Measurements from ENCODE around the gene PGM2. TPM values are rescaled to one million over a fixed set of nuclear protein-coding genes. Genes with fewer than 3 reads are reported as not detected.
"Not testable (repeated sequence)": the region's sequence is repeated elsewhere in the genome, so short reads cannot be mapped to it uniquely, and the experiment has no call there.

PGM2 gene
- polyA plus RNA-seq, 1 of the 3 experiments (the other 2 are of a cell fraction) = 12.7 TPM

DNA sequence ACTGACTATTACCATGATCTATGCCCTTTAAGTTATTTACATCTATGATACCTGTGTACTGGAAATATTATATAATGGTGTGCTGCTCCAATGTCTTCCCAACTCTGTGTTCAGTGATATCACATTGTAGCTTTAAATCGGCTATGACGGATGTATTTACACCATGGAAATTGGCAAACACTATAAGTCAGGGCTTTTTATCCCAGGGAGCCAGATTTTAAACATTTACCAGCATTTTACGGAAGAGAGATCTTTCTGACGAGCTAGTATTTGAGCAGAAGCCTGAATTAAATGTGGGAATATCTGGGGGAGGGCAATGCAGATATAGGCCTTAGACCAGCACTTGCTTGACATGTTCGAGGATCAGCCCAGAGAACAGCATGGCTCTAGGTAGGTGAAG is 7.7 kb upstream of the PGM2 start:
- Histone ChIP-seq H3K4me1 (ENCODE audit: control insufficient read depth in 1 of 2, insufficient read depth in 2 of 2, low read depth in 1 of 2, low read length in 1 of 2) (no peaks in the 10 kb centered on the region; a peak in 1 of 4 replicates), H3K9ac (no peak overlapping the region), H3K79me2 (ENCODE audit: insufficient read depth) (no peaks in the 10 kb centered on the region), H3K27ac (ENCODE audit: low read depth in 2 of 2, low read length in 1 of 2) (no peak overlapping the region), H3F3A (replicated peaks; ENCODE audit: insufficient read depth) (no peaks in the 10 kb centered on the region), H3K9me2 (no peaks in the 10 kb centered on the region), H3K9me3 (no peaks in the 10 kb centered on the region), H3K4me2 (no peak overlapping the region), H3K36me3 (replicated peaks in 1 of 2; ENCODE audit: control insufficient read depth in 1 of 2, insufficient read depth in 2 of 2, low read length in 1 of 2) (no peaks in the 10 kb centered on the region), H2AFZ (ENCODE audit: low read depth) (no peak overlapping the region), H3K4me3 (ENCODE audit: low read depth in 2 of 2, low read length in 1 of 2) (no peak overlapping the region), H3K27me3 (ENCODE audit: insufficient read depth) (no peaks in the 10 kb centered on the region), H4K20me1 (ENCODE audit: insufficient read depth) (no peaks in the 10 kb centered on the region)
- TF ChIP-seq YY1 (IDR thresholded peaks at IDR 0.05; ENCODE audit: low read depth) = no peak
- TF ChIP-seq, protein P1, sequence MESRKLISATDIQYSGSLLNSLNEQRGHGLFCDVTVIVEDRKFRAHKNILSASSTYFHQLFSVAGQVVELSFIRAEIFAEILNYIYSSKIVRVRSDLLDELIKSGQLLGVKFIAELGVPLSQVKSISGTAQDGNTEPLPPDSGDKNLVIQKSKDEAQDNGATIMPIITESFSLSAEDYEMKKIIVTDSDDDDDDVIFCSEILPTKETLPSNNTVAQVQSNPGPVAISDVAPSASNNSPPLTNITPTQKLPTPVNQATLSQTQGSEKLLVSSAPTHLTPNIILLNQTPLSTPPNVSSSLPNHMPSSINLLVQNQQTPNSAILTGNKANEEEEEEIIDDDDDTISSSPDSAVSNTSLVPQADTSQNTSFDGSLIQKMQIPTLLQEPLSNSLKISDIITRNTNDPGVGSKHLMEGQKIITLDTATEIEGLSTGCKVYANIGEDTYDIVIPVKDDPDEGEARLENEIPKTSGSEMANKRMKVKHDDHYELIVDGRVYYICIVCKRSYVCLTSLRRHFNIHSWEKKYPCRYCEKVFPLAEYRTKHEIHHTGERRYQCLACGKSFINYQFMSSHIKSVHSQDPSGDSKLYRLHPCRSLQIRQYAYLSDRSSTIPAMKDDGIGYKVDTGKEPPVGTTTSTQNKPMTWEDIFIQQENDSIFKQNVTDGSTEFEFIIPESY (IDR thresholded peaks at IDR 0.05; ENCODE audit: borderline replicate concordance, low read depth) = no peak
- TF ChIP-seq ELF1 (IDR thresholded peaks at IDR 0.05) = no peak
- no peak for TF ChIP-seq FOSL2 (IDR thresholded peaks at IDR 0.05; ENCODE audit: borderline replicate concordance, low read depth)
- no peak for DNase-seq
- POLR2A ChIA-PET = no interaction called here
- CTCF ChIA-PET = interaction anchor here (1.0 kb wide), 1 partner anchor 11 kb away, joined by 3 read pairs; no protein-coding TSS in a partner anchor
- WGBS (ENCODE audit: low lambda C conversion rate) = 72% methylated on average over 5 of the region's 5 CpGs

DNA sequence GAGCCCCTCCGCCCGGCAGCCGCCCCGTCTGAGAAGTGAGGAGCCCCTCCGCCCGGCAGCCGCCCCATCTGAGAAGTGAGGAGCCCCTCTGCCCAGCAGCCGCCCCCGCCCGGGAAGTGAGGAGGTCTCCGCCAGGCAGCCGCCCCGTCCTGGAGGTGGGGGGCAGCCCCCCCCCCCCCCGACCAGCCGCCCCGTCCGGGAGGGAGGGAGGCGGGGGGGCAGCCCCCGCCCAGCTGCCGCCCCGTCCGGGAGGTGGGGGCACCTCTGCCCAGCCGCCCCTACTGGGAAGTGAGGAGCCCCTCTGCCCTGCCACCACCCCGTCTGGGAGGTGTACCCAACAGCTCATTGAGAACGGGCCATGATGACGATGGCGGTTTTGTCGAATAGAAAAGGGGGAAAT is 6.0 kb upstream of the PGM2 start:
- DNase-seq; H3K9me2 ChIP-seq; H3K4me3 ChIP-seq (ENCODE audit: low read depth in 2 of 2, low read length in 1 of 2); POLR2A ChIA-PET; H3K9me3 ChIP-seq; H3K79me2 ChIP-seq (ENCODE audit: insufficient read depth); H3F3A ChIP-seq (replicated peaks; ENCODE audit: insufficient read depth); H3K36me3 ChIP-seq (replicated peaks in 1 of 2; ENCODE audit: control insufficient read depth in 1 of 2, insufficient read depth in 2 of 2, low read length in 1 of 2); H3K9ac ChIP-seq; CTCF ChIA-PET; H4K20me1 ChIP-seq (ENCODE audit: insufficient read depth); H3K4me2 ChIP-seq; H2AFZ ChIP-seq (ENCODE audit: low read depth); H3K27me3 ChIP-seq (ENCODE audit: insufficient read depth); H3K27ac ChIP-seq (ENCODE audit: low read depth in 2 of 2, low read length in 1 of 2); H3K4me1 ChIP-seq (ENCODE audit: control insufficient read depth in 1 of 2, insufficient read depth in 2 of 2, low read depth in 1 of 2, low read length in 1 of 2): not testable (repeated sequence)
- WGBS (ENCODE audit: low lambda C conversion rate) = 78% methylated on average over 14 of the region's 28 CpGs

DNA sequence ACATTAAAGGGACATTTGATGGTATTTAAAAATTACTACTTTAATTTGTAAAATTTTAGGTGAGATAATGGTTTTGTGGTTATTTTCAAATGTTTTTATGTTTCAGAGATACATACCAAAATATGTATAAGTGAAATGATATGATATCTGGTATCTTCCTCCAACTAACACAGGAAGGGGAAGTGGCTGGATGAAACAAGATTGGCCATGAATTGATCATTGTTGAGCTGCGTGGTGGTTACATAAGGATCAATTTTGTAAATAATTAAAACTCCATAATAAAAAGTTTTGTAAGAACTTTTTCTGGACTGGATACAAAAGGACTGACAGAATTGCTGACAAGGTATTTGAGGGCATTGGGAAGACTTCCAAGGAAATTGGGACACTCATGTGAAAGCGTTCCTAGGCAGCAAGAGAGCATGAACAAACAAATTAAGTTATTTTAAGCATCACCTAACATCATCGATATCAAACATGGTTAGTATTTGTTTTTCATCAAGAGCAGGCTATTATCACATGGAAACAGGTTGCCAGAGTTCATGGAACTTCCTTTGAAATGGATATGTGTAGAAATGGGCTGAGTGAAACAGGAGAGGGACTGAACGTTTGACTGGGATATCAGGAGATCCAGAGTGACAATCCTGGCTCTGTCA is 4.4 kb upstream of the PGM2 start:
- Histone ChIP-seq H3K4me2 (no peak overlapping the region), H3K9me2 (no peaks in the 10 kb centered on the region), H3K27me3 (ENCODE audit: insufficient read depth) (no peaks in the 10 kb centered on the region), H4K20me1 (ENCODE audit: insufficient read depth) (no peaks in the 10 kb centered on the region), H3K27ac (ENCODE audit: low read depth in 2 of 2, low read length in 1 of 2) (no peak overlapping the region), H2AFZ (ENCODE audit: low read depth) (no peak overlapping the region), H3K79me2 (ENCODE audit: insufficient read depth) (peaks cover under 1% of the 10 kb centered on the region; the same call in 1 of the 2 replicates), H3K4me1 (ENCODE audit: control insufficient read depth in 1 of 2, insufficient read depth in 2 of 2, low read depth in 1 of 2, low read length in 1 of 2) (peaks cover 0 to 4% of the 10 kb centered on the region in 2 experiments; a peak in 1 of 4 replicates), H3K9me3 (no peaks in the 10 kb centered on the region), H3K36me3 (replicated peaks in 1 of 2; ENCODE audit: control insufficient read depth in 1 of 2, insufficient read depth in 2 of 2, low read length in 1 of 2) (no peaks in the 10 kb centered on the region), H3K9ac (no peak overlapping the region), H3F3A (replicated peaks; ENCODE audit: insufficient read depth) (no peaks in the 10 kb centered on the region), H3K4me3 (ENCODE audit: low read depth in 2 of 2, low read length in 1 of 2) (no peak overlapping the region)
- no peak for DNase-seq
- POLR2A ChIA-PET = no interaction called here
- WGBS (ENCODE audit: low lambda C conversion rate) = 63% methylated on average over 4 of the region's 4 CpGs
- CTCF ChIA-PET = no interaction called here
- no peak for TF ChIP-seq RAD21 (IDR thresholded peaks at IDR 0.05; ENCODE audit: low read length)
- TF ChIP-seq, protein P2, sequence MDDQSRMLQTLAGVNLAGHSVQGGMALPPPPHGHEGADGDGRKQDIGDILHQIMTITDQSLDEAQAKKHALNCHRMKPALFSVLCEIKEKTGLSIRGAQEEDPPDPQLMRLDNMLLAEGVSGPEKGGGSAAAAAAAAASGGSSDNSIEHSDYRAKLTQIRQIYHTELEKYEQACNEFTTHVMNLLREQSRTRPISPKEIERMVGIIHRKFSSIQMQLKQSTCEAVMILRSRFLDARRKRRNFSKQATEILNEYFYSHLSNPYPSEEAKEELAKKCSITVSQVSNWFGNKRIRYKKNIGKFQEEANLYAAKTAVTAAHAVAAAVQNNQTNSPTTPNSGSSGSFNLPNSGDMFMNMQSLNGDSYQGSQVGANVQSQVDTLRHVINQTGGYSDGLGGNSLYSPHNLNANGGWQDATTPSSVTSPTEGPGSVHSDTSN (IDR thresholded peaks at IDR 0.05) = no peak
- TF ChIP-seq, protein P3, sequence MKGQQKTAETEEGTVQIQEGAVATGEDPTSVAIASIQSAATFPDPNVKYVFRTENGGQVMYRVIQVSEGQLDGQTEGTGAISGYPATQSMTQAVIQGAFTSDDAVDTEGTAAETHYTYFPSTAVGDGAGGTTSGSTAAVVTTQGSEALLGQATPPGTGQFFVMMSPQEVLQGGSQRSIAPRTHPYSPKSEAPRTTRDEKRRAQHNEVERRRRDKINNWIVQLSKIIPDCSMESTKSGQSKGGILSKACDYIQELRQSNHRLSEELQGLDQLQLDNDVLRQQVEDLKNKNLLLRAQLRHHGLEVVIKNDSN (IDR thresholded peaks at IDR 0.05; ENCODE audit: borderline replicate concordance, low read depth) = no peak
- TF ChIP-seq, protein P1 (IDR thresholded peaks at IDR 0.05; ENCODE audit: borderline replicate concordance, low read depth) = no peak
- no peak for TF ChIP-seq NFIC (IDR thresholded peaks at IDR 0.05; ENCODE audit: borderline replicate concordance)
- no peak for TF ChIP-seq POLR2AphosphoS5 (IDR thresholded peaks at IDR 0.05; ENCODE audit: low read depth, low read length)
- no peak for TF ChIP-seq TEAD4 (IDR thresholded peaks at IDR 0.05; ENCODE audit: borderline replicate concordance, insufficient read depth)
- TF ChIP-seq GABPA (IDR thresholded peaks at IDR 0.05; ENCODE audit: low read depth) = no peak
- TF ChIP-seq JUND (IDR thresholded peaks at IDR 0.05) = no peak
- no peak for TF ChIP-seq EZH2phosphoT487 (IDR thresholded peaks at IDR 0.05; ENCODE audit: borderline replicate concordance, low read depth)
- TF ChIP-seq SIN3A (IDR thresholded peaks at IDR 0.05; ENCODE audit: borderline replicate concordance, low read depth, low read length) = no peak
- no peak for TF ChIP-seq RXRA (IDR thresholded peaks at IDR 0.05; ENCODE audit: borderline replicate concordance, low read depth)
- no peak for TF ChIP-seq FOXJ3 (CRISPR knock-in tag; IDR thresholded peaks at IDR 0.05)
- TF ChIP-seq FOSL2 (IDR thresholded peaks at IDR 0.05; ENCODE audit: borderline replicate concordance, low read depth) = no peak

Measured in SK-N-SH (cell line).